PFSK-1 (cell line): Measurements from ENCODE around the gene PSMD3.

Experiments
- FOXP2 ChIP-seq: optimal IDR thresholded peaks from 2 replicates; pipeline ENCODE3; 2011; ENCODE audit warnings: borderline replicate concordance, control low read depth, inconsistent platforms; ENCODE audit not compliant: insufficient read depth; ENCODE audit errors: extremely low read length, extremely low read depth
- TF ChIP-seq, protein P1 (sequence below), 2 experiments: IDR thresholded peaks; 2 replicates each; pipeline versions ENCODE4 v1.6.1 to v1.8.0; 2011 to 2012; ENCODE audit warnings: low read depth in 2 of 2, low read length in 2 of 2, control low read depth in 1 of 2, inconsistent platforms in 1 of 2, mild to moderate bottlenecking in 1 of 2, moderate library complexity in 1 of 2; ENCODE audit not compliant: insufficient read depth in 1 of 2

DNA sequence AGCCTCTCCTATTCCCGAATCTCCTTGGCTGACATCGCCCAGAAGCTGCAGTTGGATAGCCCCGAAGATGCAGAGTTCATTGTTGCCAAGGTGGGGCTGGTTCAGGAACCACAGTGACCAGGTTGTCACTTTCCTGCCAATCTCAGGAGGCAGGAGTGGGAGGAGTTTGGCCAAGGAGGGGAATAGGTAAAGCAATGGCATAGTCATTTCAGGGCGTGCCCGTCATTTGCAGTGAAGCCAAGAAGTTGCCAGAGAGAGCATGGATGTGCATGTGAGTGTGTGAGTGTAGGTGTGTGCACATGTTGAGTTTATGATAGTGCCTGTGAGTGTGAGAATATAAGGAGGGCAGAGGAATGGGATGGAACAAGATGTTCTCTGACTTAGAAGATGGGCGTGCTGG is 14.8 kb downstream of the PSMD3 start:
- TF ChIP-seq, protein P1, sequence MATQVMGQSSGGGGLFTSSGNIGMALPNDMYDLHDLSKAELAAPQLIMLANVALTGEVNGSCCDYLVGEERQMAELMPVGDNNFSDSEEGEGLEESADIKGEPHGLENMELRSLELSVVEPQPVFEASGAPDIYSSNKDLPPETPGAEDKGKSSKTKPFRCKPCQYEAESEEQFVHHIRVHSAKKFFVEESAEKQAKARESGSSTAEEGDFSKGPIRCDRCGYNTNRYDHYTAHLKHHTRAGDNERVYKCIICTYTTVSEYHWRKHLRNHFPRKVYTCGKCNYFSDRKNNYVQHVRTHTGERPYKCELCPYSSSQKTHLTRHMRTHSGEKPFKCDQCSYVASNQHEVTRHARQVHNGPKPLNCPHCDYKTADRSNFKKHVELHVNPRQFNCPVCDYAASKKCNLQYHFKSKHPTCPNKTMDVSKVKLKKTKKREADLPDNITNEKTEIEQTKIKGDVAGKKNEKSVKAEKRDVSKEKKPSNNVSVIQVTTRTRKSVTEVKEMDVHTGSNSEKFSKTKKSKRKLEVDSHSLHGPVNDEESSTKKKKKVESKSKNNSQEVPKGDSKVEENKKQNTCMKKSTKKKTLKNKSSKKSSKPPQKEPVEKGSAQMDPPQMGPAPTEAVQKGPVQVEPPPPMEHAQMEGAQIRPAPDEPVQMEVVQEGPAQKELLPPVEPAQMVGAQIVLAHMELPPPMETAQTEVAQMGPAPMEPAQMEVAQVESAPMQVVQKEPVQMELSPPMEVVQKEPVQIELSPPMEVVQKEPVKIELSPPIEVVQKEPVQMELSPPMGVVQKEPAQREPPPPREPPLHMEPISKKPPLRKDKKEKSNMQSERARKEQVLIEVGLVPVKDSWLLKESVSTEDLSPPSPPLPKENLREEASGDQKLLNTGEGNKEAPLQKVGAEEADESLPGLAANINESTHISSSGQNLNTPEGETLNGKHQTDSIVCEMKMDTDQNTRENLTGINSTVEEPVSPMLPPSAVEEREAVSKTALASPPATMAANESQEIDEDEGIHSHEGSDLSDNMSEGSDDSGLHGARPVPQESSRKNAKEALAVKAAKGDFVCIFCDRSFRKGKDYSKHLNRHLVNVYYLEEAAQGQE (IDR thresholded peaks at IDR 0.05; ENCODE audit: insufficient read depth in 1 of 2, low read depth in 2 of 2, low read length in 2 of 2), result no peak
- no peak for TF ChIP-seq FOXP2
